22Rv1 (cell line): ENCODE results near the gene ATAT1.

Experiments
- H3K27ac ChIP-seq: fragments of 450-650 bp; 2 replicates; pipeline ENCODE4 v1.5.1; 2017
- ZFX ChIP-seq: fragments of 450-650 bp; IDR thresholded peaks from 2 replicates; pipeline ENCODE4 v1.6.1; 2017; ENCODE audit warnings: antibody characterized with exemption, borderline replicate concordance
- TF ChIP-seq, protein P1 (sequence below): fragments of 450-650 bp; IDR thresholded peaks from 2 replicates; pipeline ENCODE4 v1.5.1; 2017; ENCODE audit warnings: mild to moderate bottlenecking

The ATAT1 gene

DNA sequence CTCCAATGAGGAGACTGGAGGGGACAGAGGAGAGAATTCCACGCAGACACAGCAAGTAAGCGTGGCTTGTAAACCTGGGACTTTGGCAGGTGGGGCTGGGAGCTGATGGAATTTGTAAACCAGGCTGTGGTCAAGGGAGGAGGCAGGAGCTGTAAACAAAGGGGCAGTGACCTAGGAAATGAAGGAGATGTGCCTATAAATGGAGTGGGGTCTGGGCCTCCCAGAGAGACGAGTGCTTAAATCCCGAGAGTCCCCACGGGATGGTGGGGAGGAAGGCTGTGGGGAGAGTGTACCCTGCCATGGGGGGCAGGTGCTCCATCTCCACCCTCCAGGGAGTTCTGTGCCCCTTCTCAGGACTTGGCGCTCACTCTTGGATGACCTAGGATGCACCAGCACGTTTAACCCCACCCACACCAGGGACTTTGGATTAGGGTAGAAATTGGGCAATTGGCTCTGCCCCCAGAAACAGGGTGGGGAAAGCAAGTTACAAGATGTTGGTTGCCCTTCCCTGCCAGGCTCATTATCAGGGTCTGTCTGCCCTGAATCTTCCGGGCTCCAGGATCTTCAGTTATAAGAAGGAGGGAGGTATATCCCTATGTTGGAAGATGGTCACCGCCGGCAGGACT lies 50.1 kb downstream of the ATAT1 start:
- TF ChIP-seq, protein P1, sequence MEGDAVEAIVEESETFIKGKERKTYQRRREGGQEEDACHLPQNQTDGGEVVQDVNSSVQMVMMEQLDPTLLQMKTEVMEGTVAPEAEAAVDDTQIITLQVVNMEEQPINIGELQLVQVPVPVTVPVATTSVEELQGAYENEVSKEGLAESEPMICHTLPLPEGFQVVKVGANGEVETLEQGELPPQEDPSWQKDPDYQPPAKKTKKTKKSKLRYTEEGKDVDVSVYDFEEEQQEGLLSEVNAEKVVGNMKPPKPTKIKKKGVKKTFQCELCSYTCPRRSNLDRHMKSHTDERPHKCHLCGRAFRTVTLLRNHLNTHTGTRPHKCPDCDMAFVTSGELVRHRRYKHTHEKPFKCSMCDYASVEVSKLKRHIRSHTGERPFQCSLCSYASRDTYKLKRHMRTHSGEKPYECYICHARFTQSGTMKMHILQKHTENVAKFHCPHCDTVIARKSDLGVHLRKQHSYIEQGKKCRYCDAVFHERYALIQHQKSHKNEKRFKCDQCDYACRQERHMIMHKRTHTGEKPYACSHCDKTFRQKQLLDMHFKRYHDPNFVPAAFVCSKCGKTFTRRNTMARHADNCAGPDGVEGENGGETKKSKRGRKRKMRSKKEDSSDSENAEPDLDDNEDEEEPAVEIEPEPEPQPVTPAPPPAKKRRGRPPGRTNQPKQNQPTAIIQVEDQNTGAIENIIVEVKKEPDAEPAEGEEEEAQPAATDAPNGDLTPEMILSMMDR: no peak
- TF ChIP-seq ZFX: no peak

GRCh38 chr6:30678964-30679726 lies 52.5 kb downstream of the ATAT1 start:
- TF ChIP-seq, protein P1: peak; percentile 98
- no peak for TF ChIP-seq ZFX
- no peak overlapping the region for H3K27ac ChIP-seq

More for the DNA sequence above, 50.1 kb downstream of the ATAT1 start:
- no peak overlapping the region for H3K27ac ChIP-seq

- no peak overlapping the region for H3K27ac ChIP-seq
- TF ChIP-seq ZFX: no peak
- TF ChIP-seq, protein P1: no peak
Observed at GRCh38 chr6:30679765-30680535, 53.3 kb downstream of the ATAT1 start.

DNA sequence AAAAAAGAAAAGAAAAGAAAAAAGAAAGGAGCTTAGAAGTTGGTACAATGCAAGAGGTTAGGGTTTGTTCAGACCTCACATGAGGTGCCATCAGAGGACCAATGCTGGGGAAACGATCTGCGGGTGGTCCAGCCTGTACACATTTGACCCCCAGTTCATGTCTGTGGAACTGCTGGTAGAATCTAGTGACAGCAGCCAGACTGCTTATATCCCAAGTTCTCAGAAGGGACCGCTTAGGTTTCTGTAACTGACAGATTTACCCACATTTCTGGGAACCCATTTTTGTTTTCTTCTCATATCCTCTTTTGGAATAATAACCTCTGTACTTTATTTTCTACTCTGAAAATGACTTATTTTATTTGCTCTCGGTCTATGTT lies 55.1 kb downstream of the ATAT1 start:
- no peak overlapping the region for H3K27ac ChIP-seq
- TF ChIP-seq, protein P1: no peak
- TF ChIP-seq ZFX: no peak

- H3K27ac ChIP-seq: no peak overlapping the region
- TF ChIP-seq, protein P1: no peak
- no peak for TF ChIP-seq ZFX
Observed at GRCh38 chr6:30682143-30683117, 55.8 kb downstream of the ATAT1 start.

DNA sequence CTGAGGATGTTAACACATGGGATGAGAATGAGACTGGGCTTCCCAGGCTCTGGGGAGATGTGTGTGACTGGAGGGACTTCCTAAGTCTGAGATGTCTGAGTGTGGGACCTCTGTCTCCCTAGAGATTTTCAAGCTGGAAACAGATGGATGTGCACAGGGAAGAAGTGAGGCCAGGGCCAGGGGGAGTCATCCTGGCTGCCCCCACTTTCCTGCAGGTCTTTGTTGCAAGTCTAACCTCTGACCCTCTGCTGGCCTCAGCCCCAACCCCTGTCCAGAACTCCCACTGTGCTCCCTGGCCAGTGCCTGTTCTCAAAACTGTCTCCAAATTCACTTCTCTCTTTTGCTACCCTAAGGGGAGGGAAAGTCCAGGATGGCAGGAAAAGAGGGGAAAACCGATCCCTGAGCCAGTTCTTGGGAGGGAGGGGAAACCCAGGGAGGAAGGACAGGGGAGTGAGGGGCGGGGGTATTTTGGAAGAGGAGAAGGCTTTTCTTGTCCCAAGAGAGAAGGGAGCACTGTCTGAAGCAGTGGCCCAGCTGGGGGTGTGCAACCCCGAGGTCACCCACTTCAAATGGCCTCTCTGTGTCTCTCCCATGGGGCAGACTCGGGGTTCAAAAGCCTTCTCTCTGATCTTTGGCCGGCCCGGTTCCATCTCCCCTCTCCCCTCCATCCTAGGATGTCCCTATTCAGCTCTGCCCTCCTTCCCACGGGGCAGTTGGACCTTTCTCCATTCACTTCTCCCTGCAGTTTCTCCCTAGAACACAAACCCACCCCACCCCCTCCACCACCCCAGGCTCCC lies 56.7 kb downstream of the ATAT1 start:
- H3K27ac ChIP-seq: no peak overlapping the region

More for the DNA sequence above, 56.7 kb downstream of the ATAT1 start:
- TF ChIP-seq ZFX: no peak
- TF ChIP-seq, protein P1: no peak
